GM19035 (cell line): ENCODE results near the gene NPAS4.
"Not testable (repeated sequence)": the region's sequence is repeated elsewhere in the genome, so short reads cannot be mapped to it uniquely, and the experiment has no call there.

Experiments used
- ATAC-seq: cut with Tn5 transposase; IDR thresholded peaks from one replicate; pipeline ENCODE4 v1.9.1; 2021; ENCODE audit not compliant: unreplicated experiment

Gene NPAS4

DNA sequence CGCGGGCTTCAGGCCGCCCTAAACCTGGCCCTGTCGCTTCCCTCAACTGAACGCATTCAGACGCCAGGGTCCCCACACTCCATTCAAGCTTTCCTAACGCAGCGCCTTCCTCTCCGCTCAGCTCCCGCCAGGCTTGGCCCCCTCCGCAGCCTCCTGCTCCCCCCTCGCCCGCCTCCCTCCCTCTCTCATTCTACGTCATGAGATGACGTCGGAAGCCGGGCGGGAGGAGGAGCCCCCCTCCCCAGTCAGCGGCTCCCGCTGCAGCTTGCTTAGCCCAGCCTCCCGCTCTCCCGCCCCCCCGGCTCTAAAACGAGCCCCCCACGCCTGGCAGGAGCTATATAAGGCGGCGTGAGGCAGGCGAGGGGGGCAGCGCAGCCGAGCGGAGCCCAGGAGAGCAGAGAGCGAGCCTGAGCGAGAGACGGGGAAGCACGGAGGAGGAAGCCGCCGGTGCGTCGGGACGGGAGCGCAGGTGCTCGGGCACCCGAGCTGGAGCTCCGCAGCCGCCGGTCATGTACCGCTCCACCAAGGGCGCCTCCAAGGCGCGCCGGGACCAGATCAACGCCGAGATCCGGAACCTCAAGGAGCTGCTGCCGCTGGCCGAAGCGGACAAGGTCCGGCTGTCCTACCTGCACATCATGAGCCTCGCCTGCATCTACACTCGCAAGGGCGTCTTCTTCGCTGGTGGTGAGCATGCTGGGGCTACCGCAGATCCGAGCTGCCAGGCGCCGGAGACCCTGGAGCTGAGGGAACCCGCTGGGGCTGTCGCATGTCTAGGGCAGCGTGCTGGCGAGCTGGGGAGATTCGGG lies at the start of gene NPAS4:
TSS of gene NPAS4 (plus strand) at position 365 of the 806 bp plus-strand sequence. CDS start at position 510, 145 bp downstream.
- ATAC-seq: no peak

DNA sequence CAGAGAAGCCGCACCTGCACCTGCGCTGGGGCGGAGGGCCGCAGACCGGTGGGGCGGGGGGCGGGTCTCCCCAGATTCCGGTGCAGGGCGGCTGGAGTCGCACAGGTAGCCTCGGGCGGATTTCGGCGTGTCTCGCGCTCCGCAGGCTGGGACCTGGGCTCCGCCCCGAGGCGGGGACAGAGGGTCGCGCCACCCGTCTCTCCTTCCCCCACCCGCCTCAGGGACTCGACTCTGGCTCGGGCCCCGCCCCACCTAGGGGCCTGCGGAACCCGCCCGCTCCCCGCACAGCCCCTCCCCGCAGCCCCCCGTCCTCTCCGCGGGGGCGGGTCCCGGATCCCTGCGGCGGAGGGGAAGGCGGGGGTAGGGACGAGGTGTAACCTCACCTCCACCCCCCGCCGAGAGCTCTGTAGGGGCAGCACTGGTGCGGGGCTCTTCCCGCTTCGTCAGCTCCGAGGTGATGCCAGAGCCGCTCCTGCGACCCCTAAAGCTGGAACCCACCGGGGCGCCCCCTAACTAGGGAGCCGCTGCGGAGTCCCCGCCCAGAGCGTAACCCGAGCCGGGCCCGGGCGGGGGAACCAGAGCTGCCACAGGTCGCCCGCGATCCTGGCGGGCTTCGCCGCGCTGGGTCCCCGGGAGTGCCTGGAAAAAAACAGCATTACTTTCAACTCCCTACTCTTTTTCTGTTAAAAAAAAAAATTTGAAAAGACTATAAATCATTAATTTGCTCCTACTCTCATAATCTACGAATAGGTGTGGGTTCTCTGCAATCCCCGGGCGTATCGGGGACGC lies 49.0 kb upstream of the NPAS4 start, which contains the start of gene SLC29A2:
TSS of gene SLC29A2 (minus strand) at position 134 of the 789 bp plus-strand sequence. CDS start 169 bp downstream, outside the sequence.
- peak; percentile 57 for ATAC-seq

DNA sequence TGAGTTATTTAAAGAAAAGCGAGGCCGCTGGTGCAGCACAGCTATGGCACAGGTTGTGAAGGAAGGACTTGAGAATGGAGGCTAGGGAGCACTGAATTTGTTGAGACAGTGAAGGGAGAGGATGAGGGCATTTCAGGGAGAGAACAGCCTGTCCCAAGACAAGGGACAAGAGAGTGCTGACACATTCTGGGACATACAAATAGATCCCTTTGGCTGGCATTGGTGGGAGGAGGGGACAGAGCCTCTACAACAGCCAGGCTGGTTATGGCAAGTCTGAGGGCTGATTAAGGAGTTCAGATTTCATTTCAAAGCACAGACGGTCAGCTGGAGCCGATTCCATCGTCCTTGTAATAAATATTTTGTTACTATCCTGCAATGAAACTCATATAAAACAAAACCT lies 47.6 kb upstream of the NPAS4 start:
- no peak for ATAC-seq

DNA sequence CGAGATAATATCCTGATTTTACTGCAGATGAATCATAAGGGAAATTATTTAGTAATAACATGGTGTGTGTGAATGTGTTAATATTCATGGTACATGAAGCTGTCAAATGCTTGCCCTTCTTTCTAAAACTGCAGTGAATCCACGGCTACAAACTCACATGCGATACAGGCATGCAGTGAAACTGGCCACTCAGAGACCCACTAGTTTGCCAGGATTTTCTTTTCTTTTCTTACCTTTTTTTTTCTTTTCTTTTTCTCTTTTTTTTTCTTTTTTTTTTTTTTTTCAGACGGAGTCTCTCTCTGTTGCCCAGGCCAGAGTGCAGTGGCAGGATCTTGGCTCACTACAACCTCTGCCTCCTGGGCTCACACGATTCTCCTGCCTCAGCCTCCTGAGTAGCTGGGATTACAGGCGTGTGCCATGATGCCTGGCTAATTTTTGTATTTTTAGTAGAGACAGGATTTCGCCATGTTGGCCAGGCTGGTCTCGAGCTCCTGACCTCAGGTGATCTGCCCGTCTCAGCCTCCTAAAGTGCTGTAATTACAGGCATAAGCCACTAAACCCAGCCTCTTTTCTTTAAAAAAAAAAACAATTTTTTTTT lies 47.0 kb upstream of the NPAS4 start:
- not testable (repeated sequence) for ATAC-seq

DNA sequence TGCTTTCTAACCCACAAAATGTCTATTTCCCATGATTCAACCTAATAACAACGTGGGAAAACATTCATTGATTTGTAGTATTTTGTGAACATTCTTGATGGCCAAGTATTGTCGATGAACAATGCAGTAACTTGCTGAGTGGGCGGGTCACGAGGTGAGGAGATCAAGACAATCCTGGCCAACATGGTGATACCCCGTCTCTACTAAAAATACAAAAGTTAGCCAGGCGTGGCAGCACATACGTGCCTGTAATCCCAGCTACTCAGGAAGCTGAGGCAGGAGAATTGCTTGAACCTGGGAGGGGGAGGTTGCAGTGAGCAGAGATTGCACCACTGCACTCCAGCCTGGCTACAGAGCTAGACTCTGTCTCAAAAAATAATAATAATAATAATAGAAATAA lies 40.6 kb upstream of the NPAS4 start:
- ATAC-seq: not testable (repeated sequence)

DNA sequence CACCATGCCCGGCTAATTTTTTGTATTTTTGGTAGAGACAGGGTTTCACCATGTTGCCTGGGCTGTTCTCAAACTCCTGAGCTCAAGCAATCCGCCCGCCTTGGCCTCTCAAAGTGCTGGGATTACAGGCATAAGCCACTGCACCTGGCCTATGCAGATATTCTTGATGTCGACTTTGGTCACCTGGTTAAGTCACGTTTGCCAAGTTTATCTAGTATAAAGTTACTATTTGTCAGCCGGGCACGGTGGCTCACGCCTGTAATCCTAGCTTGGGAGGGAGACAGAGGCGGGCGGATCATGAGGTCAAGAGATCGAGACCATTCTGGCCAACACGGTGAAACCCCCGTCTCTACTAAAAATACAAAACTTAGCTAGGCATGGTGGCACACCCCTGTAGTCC lies 36.5 kb upstream of the NPAS4 start:
- not testable (repeated sequence) for ATAC-seq

DNA sequence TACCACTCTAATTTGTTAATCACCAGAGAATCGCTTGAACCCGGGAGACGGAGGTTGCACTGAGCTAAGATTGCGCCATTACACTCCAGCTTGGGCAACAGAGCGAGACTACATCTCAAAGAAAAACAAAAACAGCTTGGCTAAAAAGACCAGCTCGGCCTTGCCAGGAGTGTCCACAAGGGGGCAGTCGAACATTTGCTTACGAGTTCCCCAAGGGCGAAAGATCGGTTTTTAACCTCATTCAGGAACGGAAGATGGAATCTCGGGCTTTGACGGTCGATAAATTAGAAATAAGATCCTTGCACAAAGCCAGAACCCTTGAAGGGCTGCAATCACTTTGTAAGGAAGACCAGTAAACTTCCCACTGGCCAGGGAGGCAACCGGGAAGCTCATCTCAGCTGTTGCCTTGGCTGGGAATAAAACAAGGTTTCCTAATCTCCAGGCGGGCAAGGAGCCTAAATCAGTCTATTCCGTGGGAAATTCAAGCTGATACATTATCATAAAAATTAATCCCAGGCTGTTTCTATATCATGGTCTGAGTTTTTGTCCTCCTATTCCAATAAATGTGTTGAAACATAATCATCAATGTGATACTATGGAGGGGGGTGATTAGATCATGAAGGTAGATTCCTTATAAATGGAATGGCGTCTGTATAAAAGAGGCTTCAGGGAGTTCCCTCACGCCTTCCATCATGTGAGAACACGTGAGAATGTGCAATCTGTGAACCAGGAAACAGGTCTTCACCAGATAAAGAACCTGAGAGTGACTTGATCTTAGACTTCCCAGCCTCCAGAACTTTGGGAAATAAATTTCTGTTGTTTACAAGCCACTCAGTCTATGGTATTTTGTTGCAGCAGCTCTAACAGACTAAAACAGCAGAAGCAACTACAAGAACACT lies 34.4 kb upstream of the NPAS4 start:
- ATAC-seq: no peak

DNA sequence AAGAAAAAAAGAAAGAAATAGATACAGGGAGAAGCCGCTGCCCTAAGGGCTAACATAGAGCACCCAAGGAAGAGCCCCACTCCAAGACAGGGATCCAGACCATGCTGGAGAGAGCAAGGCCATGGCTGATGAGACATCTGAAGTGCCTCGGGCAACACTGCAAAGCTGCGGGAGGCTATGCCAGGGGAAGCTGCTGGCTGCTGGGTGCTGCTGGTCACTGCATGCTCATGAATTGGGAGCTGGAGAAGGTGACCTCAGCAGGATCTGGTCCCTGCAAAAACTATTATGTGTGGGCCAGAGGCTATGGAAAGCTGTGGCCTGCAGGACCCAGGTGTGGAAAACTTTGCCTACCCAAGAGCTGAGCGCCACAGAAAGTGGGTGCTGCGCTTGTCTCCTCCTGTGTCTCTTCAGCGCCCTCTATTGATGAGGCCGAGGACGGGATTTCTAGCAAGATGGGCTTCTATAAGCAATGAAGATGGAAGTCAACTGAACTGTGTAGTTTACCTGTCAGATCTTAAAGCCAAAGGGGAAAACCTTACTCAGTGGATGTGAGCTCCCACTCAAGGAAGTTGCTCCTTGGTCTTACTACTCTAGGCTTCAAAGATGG lies 32.0 kb upstream of the NPAS4 start:
- no peak for ATAC-seq

DNA sequence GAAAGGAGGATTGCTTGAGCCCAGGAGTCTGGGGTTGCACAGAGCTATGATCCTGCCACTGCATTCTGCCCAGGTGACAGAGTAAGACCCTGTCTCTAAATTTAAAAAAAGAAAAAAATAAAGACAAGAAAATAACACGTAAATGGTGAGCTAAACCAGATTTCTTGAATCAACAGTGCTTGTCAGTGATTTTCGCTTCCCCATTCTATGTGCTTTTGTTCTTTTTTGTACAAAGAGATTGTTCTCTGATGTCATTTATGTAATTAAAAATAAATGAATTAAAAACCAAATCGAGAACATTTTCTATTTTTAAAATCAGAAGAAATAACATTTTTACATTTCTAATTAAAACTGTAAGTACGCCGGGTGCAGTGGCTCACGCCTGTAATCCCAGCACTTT lies 29.5 kb upstream of the NPAS4 start:
- no peak for ATAC-seq

DNA sequence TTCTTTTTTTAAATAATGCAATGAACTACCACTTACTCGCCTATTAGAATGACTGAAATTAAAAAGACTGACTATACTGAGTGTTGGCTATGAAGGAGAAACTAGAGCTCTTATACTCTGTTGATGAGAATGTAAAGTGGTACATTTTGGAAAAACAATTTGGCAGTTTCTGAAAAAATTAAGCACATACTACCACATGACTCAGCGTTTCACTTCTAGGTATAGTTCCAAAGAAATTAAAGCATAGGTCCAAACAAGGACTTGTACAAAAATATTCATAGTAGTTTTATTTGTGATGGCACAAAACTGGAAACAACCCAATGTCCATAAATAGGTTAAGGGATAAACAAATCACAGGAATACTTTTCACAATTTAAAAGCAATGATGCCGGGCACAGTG lies 26.9 kb upstream of the NPAS4 start:
- ATAC-seq: no peak

DNA sequence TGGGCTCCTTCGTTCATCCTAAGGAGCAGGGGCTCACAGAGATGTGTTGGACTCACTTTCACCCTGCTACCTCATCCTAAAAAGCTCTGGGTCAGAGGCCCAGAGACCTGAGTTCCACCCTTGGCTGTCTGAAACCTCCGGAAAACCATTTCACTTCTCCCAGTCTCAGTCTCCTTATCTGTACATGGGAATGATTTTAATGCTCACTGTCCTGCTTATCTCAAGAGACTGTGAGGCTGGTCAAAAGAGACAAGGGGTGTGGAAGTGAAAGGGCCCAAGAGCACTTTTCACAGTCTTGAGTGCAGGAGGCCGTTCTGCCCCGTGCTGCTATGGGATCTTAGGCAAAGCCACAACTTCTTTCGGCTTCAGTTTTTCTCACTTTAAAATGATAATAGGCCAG lies 13.2 kb upstream of the NPAS4 start:
- no peak for ATAC-seq

DNA sequence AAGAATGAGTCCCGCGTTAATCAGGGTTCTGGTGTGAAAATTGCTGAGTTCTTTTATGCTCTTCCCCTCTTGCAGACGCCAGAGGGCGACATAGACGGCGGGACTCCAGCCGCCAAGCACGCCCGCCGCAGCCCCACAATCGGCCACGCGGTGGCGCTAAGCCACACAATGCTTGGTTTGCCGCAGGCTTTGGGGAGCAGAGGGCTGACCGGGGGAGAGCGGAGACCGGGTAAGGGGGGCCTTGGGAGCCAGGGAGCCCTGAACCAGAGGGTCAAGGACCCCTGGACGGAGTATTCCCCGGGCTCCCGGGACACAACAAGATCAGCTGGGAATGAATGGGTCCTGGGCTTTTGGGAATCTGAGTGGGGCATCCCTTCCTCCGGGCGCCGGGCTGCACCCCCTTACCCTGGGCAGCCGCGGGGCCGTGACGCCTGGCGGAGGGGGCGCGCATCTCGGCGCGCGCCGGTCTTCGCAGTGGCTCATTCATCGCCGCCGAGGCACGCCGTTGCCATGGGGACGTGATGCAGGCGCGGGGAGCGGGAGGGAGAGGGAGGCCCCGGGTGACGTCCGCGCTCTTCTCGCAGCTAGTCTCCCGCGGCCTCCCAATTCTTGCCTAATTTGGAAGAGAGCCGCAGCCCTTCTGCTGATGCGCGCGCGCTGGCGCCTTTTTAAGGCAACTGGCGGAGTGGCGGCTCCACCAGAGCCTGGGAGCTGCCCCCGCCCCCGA lies 12.2 kb upstream of the NPAS4 start:
- ATAC-seq: no peak

DNA sequence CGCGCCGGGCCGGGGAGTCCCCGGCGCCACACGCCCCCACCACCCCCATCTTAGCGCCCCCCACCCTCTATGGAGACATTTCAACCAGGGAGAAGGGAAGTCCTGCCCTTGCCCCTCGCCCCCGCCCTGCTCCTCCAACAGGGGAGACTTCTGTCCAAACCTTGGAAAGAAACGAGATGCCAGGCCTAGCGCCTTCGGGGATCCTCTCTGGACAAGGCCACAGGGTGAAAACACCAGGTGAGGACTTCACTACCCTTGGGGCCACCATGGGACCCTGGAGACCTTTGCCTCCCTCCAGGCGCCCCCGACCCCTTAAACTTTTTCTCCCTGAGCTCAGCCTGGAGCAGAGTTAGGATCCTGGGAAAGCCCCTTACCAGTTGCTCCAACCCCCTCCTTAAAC lies 11.6 kb upstream of the NPAS4 start:
- no peak for ATAC-seq

DNA sequence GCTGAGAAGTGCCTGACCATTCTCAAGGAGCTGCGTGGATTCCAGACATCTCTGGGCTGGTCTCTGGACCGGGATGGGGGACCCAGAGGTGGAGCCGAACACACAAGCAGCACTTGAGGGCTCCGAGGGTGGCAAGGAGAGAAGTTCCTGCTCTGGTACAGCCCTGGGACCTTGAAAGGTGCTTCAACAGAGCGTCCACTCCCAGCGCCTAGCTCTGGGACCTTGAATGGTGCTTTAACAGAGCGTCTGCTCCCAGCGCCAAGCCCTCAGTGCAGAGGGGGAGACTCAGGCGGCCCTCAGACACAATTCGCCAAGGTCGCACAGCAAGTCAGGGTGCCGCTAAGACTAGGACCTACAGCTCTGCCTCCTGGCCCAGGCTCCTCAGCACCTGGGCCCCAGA lies 10.6 kb upstream of the NPAS4 start:
- ATAC-seq: no peak

DNA sequence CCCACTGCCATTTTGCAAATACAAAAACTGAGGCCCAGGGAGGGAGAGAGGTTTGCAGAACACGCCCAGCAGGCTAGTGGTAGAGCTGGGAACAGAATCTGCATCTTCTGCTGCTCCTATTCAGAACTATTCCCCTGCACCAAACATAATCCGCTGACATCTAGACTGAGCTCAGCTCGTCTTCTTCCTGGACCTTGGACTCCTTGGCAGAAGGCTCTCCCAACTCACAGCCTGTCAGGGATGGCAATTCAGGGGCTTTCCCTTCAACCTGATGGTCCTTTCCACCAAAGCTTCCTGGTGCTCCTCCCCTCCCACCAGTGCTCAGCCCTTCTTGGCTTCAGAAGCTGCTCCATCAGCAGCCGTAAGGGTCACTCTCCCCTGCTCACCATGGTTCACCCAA lies 9.5 kb upstream of the NPAS4 start:
- ATAC-seq: no peak

DNA sequence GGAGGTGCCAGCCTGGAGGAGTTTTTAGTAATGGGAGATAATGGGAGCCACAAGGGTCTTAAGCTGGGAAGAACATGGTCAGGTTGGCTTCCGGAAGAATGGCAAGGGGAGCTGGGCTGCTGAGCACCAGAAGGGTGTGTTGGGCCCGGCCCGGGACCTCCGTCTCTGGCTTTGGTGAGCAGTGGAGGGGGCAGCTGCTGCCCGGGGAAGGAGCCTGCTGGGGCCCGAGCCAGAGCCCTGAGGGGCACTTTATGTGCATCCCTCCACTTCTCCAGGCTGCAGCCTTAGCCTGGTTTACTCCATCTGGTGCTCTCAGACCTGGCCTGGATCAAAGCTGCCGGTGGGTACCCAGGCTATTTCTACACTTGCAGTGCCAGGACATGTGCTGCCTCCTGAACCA lies 8.7 kb upstream of the NPAS4 start:
- no peak for ATAC-seq

DNA sequence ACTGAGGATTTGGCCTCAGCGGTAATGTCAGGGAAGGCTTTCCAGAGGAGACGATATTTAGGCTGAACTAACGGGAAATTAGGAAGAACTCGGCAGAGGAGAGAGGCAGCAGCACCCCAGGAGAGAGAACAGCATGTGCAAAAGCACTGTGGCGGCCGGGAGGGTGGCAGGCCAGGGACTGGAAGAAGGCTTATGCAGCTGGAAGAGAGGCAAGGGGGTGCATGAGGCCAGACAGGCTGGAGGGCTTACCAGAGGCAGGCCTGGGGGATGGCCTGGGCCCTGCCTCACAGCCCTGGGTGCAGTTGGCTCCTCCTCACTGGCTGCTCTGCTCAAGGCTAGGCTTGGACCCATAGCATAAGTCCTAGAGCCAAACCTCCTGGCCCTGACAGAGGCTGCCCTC lies 7.7 kb upstream of the NPAS4 start:
- ATAC-seq: no peak

DNA sequence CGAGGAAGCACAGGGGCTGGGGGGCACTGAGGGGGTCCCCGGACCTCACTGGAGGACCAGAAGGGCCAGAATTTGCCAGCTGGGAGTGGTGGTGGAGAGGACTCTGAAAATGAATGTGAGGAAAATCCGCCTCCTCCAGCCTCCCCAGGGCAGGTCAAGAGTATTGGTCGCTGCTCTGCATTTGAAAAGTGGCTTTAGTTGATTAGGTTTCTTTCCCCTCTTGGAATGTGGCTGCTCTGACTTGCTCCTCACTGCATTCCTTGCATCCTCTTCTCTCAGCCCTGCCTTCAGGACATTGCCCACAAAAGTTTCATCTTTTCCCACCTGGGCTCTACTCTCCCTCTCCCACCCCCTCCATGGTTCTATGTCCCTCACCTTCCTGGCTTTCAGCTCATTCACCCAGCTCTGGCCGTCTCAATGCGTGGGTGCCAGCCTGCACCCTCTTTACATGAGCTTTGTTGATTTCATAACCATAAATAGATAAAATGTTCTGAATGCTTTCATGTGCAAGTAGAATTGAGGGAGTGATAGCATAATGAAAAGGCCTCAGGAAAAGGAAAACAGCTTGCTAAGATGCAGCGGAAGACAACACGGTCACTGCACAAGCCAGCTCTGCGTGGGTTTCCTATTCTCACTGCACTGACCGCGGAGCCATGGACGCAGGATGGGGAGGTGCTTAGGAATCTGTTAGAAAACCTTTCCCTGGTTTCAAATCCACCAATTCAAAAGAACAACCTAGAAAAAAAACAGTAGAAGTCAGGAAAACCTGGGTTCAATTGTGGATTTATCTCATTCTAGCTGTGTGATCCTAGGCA lies 6.5 kb upstream of the NPAS4 start:
- no peak for ATAC-seq

DNA sequence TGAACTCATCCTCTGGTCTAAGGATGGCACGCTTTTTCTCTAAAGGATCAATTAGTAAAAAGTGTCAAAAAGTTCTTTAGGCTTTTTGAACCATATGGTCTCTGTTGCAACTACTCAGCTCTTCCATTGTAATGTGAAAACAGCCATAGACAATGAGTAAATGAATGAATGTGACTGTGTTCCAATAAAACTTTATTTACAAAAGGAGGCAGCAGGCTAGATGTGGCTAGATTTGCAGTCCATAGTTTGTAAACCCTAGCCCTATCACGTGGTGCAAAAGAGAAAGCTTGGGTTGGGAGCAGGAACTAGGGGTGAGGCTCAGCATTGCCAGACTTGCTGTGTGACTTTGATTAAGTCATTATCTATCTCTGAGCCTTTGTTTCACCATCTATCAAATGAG lies 5.4 kb upstream of the NPAS4 start:
- ATAC-seq: no peak
